Ascending aorta (tissue), 2 donors: ENCODE data around the gene TCF3. TPM values are rescaled to one million over a fixed set of nuclear protein-coding genes. Genes with fewer than 3 reads are reported as not detected.
A peak's percentile ranks its signal among the peaks of the same experiment; 100 is the strongest.

Experiments
- DNase-seq, 2 donors: peaks; one replicate each; pipeline ENCODE4 v3.0.0-alpha.2; 2019; ENCODE audit warnings: low spot score in 2 of 2
- H3K27ac ChIP-seq, 2 donors: fragments of 200-600 bp; sonication (generic); one replicate each; pipeline ENCODE4 v1.5.1; 2016 to 2017; ENCODE audit warnings: mild to moderate bottlenecking in 1 of 2
- H3K27me3 ChIP-seq: fragments of 200-600 bp; sonication (generic); one replicate; pipeline ENCODE4 v1.5.1; 2017
- H3K36me3 ChIP-seq, 2 donors: fragments of 200-600 bp; sonication (generic); one replicate each; pipeline ENCODE4 v1.5.1; 2016
- H3K4me1 ChIP-seq, 2 donors: fragments of 200-600 bp; sonication (generic); one replicate each; pipeline ENCODE4 v1.5.1; 2016 to 2017; ENCODE audit warnings: mild to moderate bottlenecking in 1 of 2
- H3K4me3 ChIP-seq, 2 donors: fragments of 200-600 bp; sonication (generic); one replicate each; pipeline ENCODE4 v1.5.1; 2016 to 2017; ENCODE audit warnings: mild to moderate bottlenecking in 1 of 2
- H3K9me3 ChIP-seq, 2 donors: fragments of 200-600 bp; sonication (generic); one replicate each; pipeline ENCODE4 v1.5.1; 2016
- intact Hi-C: fragments of 100-400 bp; cut with DNase I; formaldehyde crosslinking; loops from one replicate; pipeline ENCODE4 v1.15.1; 2023
- total RNA-seq: library from RNA; depleted of rRNA; stranded (reverse); fragments of >200 nt; gene quantifications from one replicate; pipeline ENCODE4 v1.1.0, GENCODE V29; 2016
- TF ChIP-seq, protein P1 (sequence below), 3 experiments: fragments of 200-600 bp in 2 of 3; fragments of 450-650 bp in 1 of 3; sonication (generic) in 2 of 3; IDR thresholded peaks; one replicate each; pipeline ENCODE4 v1.5.1; 2016 to 2019; ENCODE audit warnings: antibody characterized with exemption in 3 of 3, mild to moderate bottlenecking in 1 of 3, moderate library complexity in 1 of 3

The TCF3 gene
- total RNA-seq, 1 donor from 2014 or later, result 209 TPM

DNA sequence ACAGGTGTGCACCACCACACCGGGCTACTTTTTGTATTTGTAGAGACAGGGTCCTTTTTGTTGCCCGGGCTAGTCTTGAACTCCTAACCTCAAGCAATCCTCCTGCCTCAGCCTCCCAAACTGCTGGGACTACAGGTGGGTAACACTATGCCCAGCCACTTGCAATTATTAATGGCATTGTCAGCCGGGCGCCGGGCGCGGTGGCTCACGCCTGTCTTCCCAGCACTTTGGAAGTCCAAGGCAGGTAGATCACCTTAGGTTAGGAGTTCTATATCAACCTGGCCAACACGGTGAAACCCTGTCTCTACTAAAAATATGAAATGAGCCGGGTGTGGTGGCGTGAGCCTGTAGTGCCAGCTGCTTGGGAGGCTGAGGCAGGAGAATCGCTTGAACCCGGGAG lies 81.6 kb downstream of the TCF3 start:
- TF ChIP-seq, protein P1, sequence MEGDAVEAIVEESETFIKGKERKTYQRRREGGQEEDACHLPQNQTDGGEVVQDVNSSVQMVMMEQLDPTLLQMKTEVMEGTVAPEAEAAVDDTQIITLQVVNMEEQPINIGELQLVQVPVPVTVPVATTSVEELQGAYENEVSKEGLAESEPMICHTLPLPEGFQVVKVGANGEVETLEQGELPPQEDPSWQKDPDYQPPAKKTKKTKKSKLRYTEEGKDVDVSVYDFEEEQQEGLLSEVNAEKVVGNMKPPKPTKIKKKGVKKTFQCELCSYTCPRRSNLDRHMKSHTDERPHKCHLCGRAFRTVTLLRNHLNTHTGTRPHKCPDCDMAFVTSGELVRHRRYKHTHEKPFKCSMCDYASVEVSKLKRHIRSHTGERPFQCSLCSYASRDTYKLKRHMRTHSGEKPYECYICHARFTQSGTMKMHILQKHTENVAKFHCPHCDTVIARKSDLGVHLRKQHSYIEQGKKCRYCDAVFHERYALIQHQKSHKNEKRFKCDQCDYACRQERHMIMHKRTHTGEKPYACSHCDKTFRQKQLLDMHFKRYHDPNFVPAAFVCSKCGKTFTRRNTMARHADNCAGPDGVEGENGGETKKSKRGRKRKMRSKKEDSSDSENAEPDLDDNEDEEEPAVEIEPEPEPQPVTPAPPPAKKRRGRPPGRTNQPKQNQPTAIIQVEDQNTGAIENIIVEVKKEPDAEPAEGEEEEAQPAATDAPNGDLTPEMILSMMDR (IDR thresholded peaks at IDR 0.05), result no peak

GRCh38 chr19:1569997-1570396 lies 82.4 kb downstream of the TCF3 start:
- H3K27me3 ChIP-seq, result no peaks in the 10 kb centered on the region
- H3K4me1 ChIP-seq, result peaks cover 4 to 9% of the 10 kb centered on the region in 2 donors
- no peaks in the 10 kb centered on the region for H3K36me3 ChIP-seq
- H3K9me3 ChIP-seq, result no peaks in the 10 kb centered on the region
- DNase-seq, result no peak
- intact Hi-C loops, result loop anchor here (5.0 kb wide), 1 partner anchor 37 kb away; the partner anchor contains the start of gene UQCR11
- H3K4me3 ChIP-seq, result no peak overlapping the region
- H3K27ac ChIP-seq, result no peak overlapping the region
- TF ChIP-seq, protein P1 (IDR thresholded peaks at IDR 0.05), result no peak

More for the DNA sequence above, 81.6 kb downstream of the TCF3 start:
- peaks cover 4 to 9% of the 10 kb centered on the region in 2 donors for H3K4me1 ChIP-seq
- no peaks in the 10 kb centered on the region for H3K9me3 ChIP-seq
- intact Hi-C loops, result no loop called here
- no peak overlapping the region for H3K27ac ChIP-seq
- no peaks in the 10 kb centered on the region for H3K27me3 ChIP-seq
- H3K36me3 ChIP-seq, result no peaks in the 10 kb centered on the region
- no peak for DNase-seq
- no peak overlapping the region for H3K4me3 ChIP-seq

DNA sequence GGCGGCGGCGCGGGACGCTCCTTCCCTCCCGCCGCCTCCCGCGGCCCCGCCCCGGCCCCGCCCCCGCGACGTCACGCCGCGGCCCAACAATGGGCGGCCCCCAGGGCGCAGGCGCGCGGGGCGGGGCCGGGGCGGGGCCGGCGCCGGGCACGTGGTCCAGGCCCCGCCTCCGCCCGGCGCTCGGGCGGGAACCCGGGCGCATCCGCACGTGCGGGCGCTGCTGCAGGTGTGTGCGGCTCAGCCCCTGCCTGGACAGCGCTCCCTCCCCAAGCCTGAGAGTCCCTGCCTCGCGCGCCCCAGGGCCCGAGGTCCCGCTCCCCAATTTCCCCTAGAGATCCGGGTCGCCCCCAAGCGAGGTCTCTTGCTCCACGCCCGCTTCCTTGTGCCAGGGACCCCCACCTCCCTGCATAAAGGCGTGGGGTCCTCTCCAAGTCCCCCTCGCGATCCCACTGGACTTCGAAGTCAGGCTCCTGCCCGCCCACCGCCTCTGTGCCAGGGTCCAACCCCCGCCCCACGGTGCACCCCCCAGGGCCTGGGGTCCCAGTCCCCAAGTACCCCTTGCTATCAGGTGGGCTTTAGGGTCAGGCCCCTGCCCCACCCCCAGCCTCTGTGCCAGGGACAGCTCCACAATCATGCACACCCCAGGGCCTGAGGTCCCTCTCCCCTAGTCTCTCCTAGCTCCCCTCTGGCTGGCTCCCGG lies 83.9 kb downstream of the TCF3 start, which contains the start of gene MEX3D:
Gene MEX3D (minus strand): TSS at position 6 of the 700 bp plus-strand sequence. CDS start 267 bp downstream, outside the sequence.
- no peaks in the 10 kb centered on the region for H3K36me3 ChIP-seq
- H3K4me1 ChIP-seq, result peaks cover 4 to 9% of the 10 kb centered on the region in 2 donors
- intact Hi-C loops, result loop anchor here (1.0 to 5.0 kb wide), 2 partner anchors 39 to 85 kb away; partner anchors contain the start of gene UQCR11
- peak in 1 of 2 donors; percentile 85 for DNase-seq
- TF ChIP-seq, protein P1 (IDR thresholded peaks at IDR 0.05), result no peak
- peak within 1 kb of the TSS; percentile 72 to 84 for H3K27ac ChIP-seq
- peak within 1 kb of the TSS; percentile 57 to 94 for H3K4me3 ChIP-seq
- H3K9me3 ChIP-seq, result no peaks in the 10 kb centered on the region
- no peaks in the 10 kb centered on the region for H3K27me3 ChIP-seq

DNA sequence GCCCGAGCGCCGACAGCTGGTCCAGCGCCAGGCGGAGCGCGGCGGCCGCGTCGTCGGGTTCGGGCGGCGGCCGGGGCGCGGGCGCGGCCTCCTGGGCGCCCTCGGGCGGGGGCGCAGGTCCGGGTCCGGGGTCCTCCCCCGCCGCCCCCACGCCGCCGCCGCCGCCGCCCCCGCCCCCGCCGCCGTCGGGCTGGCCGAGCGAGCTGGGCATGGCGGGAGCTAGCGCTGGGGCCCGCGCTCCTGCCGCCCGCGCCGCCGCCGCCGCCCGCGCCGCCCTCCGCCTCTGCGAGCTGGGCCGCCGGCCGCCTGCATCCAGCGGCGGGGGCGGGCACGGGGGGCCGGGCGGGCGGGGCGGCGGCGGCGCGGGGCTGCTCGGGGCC lies 84.6 kb downstream of the TCF3 start:
- TF ChIP-seq, protein P1 (IDR thresholded peaks at IDR 0.05), result no peak
- no peak for DNase-seq
- no peaks in the 10 kb centered on the region for H3K36me3 ChIP-seq
- H3K4me3 ChIP-seq, result peak overlapping the region; percentile 57 to 94
- H3K27me3 ChIP-seq, result no peaks in the 10 kb centered on the region
- H3K27ac ChIP-seq, result no peak overlapping the region
- intact Hi-C loops, result loop anchor here (1.0 to 5.0 kb wide), 2 partner anchors 39 to 85 kb away; partner anchors contain the start of gene UQCR11
- peaks cover 4 to 9% of the 10 kb centered on the region in 2 donors for H3K4me1 ChIP-seq
- H3K9me3 ChIP-seq, result no peaks in the 10 kb centered on the region

DNA sequence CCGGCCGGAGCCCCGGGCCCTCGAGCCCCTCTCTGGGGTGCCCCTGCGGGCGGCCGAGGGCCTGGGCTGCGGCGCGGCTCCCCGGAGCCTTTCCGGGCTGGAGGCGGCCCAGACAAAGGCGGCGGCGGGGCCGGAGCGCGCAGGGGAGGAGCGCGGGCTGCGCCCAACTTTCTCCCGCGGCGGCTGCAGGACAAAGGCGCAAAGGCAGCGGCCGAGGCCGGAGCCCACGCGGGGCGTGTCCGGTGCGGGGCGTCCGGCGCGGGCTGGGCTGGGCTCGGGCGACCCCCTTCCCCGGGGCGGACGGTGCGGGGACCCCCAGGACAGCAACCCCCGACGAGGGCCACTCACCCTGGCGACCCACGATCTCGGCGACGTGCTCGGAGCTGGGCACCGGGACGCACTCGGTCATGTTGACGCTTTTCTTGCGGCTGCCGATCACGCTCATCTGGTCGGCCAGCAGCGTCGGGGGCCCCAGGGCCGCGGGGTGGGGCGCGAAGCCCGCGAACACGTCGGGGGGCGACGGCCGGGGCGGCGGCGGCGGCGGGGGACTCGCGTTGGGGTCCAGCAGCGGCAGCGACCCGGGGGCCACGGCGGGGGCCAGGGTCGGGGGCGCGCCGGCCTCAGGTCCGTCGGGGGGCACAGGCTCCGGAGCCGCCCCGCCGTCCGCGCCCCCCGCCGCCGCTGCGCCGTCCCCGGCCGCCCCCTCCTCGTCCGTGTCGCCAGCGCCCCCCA lies 85.1 kb downstream of the TCF3 start:
- H3K9me3 ChIP-seq, result no peaks in the 10 kb centered on the region
- H3K36me3 ChIP-seq, result no peaks in the 10 kb centered on the region
- intact Hi-C loops, result loop anchor here (5.0 kb wide), 1 partner anchor 40 kb away; the partner anchor contains the start of gene UQCR11
- peaks cover 4 to 9% of the 10 kb centered on the region in 2 donors for H3K4me1 ChIP-seq
- DNase-seq, result no peak
- peak overlapping the region; percentile 75 to 84 for H3K27ac ChIP-seq
- H3K4me3 ChIP-seq, result peak overlapping the region; percentile 57 to 94
- TF ChIP-seq, protein P1 (IDR thresholded peaks at IDR 0.05), result no peak
- no peaks in the 10 kb centered on the region for H3K27me3 ChIP-seq
